CD4-positive, alpha-beta T cell treated with Interleukin-17A for 4 hours (primary cell): ENCODE measurements around the gene MAP3K6.

Experiments used
- DNase-seq: peaks from one replicate; pipeline ENCODE4 v3.0.0-alpha.2; 2020; ENCODE audit warnings: mixed read lengths

MAP3K6 gene

DNA sequence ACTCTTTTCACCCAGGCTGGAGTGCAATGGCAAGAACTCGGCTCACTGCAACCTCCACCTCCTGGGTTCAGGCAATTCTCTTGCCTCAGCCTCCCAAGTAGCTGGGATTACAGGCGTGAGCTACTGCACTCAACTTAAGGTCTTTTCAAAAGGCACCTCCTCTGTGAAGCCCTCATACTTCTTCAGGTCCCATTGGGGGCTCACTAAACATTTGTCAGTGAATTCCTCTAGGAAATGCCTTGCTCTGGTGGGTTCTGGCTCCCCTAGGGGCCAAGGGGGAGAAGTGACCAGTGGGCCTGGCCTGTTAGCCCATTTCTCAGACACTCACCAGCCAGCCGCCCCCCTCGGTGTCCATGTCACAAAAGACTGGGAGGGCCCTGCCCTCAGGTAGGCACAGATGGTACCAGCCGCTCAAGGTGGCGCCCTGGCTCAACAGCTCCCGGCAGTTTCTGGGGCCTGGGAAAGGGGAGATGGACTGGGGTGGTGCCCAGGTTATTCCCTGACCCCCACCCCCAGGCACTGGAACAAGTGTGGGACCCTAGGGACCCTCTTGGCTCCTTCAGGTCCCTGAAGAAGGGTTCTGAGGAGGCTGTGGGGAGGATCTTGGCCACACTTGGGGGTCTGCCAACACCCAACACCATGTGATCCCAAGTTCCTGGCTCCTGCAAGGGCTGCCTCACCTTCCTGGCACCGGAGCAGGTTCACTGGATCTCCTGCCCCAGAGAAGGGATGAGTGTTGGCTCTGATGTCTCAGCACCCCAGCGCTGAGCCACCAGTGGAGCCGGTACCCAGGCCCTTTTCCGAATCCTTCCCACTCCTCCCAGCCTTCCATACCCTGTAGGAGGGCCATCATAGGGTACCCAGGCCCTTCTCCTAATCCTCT, 6.3 kb upstream of the MAP3K6 start:
- DNase-seq = no peak

GRCh38 chr1:27372022-27372807, 5.5 kb upstream of the MAP3K6 start:
- no peak for DNase-seq

DNA sequence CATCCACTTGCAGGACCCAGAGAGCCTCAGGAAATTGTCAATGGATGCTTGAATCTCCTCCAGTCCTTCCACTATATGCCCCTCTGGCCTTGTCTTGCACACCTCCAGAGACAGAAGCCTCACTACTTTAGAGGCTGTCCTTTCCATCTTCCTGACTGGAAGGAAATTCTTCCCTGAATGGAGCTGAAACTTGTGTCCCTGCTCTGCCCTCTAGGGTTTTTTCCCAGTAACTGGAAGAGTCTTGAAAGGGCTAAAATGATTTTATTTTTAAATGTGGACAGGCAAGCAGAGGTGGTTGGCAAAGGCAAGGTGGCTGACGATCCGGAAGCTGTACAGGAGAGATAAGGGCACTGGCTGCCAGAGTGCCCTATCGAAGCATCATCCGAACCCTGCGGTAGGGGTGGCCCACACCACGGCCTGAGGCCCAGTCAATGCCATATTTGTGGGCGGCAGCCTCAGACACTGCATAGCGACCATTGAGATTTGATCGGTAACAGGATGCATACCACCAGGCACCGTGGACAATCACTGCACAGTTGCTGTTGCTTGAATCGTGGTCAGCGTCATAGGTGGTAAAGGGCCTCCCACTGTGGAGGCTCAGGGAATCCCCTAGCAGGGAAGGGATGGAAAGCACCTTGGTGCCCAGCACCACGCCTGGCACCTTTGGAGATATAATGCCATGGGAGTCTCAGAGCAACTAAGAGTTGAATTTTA, 2.3 kb upstream of the MAP3K6 start:
- DNase-seq = no peak

DNA sequence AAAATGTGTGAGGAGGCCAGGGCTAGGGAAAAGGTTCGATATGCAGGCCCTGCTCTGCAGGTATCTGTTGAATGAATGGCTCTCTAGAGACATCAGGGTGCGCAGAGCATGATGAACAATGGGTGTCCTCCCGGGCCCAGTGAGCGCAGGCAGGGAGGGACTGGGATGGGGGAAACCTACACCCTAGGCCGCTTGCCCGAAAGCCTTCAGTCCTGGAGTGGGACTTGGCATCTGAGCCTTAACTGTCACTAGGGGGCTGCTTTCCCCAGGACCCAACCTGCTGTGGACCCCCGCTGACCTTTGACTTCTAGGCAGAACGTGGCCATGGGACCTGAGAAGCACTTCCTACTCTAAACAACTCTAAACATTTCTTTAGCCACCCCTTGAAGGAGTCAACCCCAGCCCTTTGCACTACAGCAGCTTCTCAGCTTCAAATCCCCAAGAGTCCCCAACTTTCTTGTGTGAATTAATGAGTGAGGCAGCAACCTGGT, 444 bp upstream of the MAP3K6 start:
- no peak for DNase-seq

DNA sequence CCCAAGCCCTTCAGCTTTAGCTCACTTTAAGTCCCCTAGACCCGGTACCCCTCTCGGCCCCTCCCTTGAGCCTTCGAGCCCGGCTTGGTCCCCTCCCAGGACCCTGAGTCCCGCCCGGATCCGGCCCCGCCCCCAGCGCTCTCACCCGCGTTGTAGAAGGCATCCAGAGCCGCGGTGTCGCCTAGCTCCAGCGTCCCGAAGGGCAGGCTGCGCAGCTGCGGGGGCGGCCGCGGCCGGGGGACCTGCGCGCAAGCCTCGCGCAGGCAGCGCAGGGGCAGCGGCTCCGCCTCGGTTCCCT, 699 bp downstream of the MAP3K6 start:
- peak; percentile 85 for DNase-seq

DNA sequence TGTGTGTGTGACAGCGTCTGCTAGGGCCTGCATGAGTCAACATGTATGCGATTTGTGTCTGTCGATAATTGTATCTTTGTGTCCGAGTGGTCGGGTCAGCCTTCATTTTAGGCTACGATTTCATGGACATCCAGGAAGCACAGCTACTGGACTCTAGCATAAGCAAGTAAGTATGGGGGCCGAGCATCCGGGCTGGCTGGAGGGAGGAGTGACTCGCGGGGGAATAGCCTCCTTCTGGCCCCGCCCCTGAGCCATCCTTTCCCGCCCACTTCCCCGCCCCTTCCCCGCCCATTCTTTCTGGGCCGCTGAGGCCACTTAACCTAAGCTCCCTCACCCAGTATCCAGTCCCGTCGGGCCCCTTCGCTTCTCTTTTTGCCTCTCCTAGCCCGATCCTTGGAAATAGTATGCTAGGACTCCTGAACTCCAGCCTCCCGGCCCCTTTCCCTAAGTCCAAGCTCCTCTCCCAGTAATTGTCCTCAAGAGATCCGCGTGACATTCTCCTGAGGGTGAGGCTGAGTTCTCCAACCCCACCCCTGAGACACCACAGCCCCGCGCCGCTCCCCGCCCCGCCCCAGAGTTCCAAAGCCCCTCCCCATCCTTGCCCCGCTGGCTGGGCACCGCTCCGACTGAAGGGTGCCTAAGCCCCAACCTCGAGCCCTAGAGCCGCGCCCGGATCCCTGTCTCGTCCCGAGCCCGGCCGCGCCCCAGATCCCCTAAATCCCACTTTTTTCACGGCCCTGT, 1.2 kb downstream of the MAP3K6 start:
- peak; percentile 89 for DNase-seq

DNA sequence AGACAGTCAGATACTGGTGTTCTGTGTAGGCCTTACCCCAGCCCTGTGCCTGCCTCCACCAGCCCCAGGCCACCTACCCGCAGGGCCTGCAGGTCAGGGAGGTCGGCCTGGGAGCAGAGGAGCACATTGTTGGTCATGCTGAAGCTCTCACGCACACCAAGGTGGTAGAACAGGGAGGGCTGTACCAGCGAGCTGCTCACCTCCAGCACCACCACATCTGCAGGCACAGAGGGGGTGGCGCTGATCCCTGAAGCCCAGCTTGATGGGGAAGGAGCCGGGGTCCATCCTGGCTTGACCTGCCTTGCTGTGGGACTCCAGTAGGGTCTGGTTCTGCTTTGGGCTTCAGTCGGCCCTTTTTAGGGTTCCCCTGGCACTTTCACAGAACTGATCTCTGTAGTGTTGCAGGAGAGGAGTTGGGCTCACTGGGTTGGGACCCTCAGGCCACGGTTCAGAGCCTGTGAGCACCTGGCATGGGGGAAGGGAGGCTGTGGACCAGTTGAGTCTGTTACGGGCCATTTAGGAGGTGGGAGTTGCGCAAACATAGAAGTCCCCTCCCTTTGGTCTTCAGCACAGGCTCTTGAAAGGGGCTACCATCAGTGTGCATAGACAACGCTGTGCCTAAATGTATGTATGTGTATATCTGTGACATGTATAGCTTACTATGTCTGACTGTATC, 1.9 kb downstream of the MAP3K6 start:
- no peak for DNase-seq

DNA sequence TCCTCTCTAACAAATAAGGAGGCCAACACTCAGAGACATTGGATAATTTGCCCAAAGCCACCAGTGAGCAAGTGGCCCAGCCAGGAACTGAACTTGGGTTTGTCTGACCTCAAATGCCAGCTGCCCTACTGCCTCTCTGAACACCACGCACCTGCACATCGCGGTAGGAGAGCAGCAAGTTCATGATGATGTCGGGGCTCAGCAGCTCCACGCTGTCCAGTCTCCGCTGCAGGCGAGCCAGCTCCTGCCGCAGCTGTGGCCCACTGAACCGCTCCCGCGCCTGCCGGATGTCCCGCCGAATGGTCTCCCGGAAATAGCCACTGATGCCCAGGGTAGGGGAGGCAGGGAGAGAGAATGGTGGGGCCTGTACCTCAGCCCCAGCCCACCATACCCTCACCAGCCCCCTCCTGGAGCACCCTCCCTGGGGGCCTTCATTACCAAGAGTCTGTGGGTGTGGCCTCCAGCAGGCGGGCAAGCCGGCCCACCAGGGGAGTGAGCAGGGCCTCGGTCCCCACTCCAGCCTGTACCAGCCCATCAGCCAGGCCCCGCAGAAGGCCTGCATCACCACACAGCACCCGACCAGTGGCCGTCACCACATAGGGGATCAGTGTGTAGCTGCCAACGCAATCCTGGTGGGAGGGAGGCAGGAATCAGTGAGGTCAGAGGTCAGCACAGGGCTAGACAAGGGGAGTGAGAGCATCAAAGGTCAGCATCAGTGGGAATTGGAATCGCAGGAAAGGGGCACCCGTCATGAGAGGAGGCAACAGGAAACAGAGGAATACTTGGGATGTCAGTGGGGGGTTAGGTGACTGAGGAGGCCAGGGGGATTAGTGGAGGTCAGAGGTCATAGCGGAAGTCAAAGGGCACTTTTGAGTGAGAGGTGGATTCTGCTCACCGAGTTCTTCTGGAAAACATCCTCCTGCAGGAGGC, 2.7 kb downstream of the MAP3K6 start:
- no peak for DNase-seq

GRCh38 chr1:27361553-27361952, 5.2 kb downstream of the MAP3K6 start:
- DNase-seq = no peak

- no peak for DNase-seq
These were observed 5.7 kb downstream of the MAP3K6 start for GRCh38 chr1:27361044-27361402.

DNA sequence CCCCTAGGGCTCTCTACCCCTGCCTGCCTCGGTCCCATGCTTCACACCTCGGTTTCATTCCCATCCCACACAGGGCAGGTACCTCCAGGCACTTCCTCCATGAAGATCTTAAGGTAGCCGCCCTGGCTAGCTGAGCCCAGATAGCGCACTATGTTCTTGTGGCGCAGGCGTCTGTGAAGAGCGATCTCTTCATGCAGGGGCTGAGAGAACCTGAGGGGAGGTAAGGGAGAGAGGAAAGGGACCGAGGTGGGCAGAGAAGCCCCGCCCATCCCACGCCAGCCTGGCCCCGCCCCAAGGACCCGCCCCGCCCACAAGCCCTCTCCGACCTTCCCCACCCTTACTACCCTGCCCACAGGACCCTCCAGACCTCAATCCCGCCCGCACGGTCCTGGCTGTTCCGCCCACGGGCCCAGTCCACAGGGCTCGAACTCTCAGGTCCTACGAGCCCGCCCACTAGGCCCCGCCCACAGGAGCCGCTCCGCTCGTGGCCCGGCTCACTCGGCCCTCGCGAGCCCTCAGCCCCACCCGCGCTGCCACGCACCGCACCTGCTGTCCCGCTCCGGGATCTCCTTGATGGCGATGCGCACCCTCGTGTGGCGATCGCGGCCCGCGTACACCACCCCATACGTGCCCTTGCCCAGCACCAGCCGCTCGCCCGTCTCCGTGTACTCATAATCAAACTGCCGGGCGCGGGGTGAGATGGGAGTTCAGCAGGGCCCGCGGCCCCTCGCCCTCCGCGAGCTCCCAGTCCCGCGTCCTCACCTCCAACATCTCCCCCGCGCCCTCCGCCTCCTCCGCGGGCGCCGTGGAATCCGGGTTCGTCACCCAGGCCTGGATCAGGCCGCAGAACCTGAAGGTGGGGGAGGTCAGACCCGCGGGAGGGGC, 6.4 kb downstream of the MAP3K6 start:
- DNase-seq = peak; percentile 71

GRCh38 chr1:27359822-27360158, 7.0 kb downstream of the MAP3K6 start:
- no peak for DNase-seq

DNA sequence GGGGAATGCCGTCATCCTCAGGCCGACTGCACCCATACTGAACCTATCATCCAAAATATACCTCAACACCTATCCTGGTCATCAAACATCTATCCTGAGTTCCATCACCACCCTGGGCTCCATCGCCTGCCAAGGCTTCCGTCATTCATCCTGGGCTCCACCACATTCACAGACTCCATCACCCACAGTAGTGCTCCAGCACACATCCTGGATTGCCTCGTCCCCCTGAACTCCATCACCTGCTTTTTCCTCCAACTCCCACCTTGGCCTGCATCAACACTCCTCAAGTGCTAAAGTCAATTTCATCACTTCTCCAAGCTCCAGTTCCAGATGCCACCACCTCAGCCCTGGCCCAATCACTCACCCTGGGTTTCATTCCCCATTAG, 7.8 kb downstream of the MAP3K6 start:
- no peak for DNase-seq

- DNase-seq = no peak
These were observed 8.5 kb downstream of the MAP3K6 start for GRCh38 chr1:27358038-27358927.

DNA sequence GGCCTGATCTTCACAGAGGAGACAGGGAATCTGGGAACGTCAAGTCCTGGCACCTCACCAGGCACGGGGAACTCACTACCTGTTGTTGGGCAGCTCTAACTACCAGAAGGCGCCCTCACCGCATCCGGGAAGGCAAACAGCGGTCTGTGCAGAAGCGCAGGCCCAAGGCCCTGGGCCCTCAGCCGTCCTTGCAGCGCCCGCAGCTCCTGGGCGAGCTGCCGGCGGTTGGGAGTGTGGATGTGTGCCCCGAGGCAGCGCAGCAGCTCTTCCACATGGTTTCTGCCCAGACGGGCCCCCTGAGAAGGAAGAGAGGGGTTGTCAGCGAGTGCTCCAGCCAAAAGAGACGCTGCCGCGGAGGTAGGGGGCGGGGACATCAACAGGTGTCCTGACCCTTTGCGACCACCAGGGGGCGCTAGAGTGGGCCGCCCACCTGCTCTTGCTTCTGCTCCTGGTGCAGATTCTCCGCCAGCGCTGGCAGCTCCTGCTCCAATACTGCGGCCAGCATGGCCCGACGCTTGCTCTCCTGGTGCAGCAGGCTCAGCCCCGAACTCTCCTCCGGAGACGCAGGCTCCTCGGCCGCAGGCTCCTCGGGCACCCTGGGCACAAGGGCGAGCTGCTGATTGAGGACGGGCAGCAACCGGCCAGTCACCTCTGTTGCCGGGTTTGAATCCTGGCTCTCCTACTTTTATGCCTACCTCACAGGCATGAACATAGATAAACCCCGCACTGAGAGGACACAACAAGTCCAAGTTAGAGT, 9.3 kb downstream of the MAP3K6 start:
- peak; percentile 86 for DNase-seq

- DNase-seq = peak; percentile 72
These were observed 10.0 kb downstream of the MAP3K6 start for GRCh38 chr1:27356619-27357280.

- no peak for DNase-seq
These were observed 10.5 kb downstream of the MAP3K6 start for GRCh38 chr1:27356277-27356618.

GRCh38 chr1:27355683-27356082, 11.1 kb downstream of the MAP3K6 start:
- DNase-seq = no peak
